Endothelial cell of umbilical vein (primary cell): ENCODE measurements around the gene CDK5.

ENCODE experiments used
- EZH2 ChIP-seq: IDR thresholded peaks from 2 replicates; pipeline ENCODE4 v1.6.1; 2012; ENCODE audit warnings: borderline replicate concordance, low read depth, mild to moderate bottlenecking, moderate library complexity, low read length, inconsistent platforms; ENCODE audit not compliant: severe bottlenecking
- JUN ChIP-seq: IDR thresholded peaks from 2 replicates; pipeline ENCODE4 v1.6.1; 2011; ENCODE audit warnings: borderline replicate concordance, low read depth; ENCODE audit not compliant: insufficient read length, insufficient read depth
- POLR2A ChIP-seq: IDR thresholded peaks from 2 replicates; pipeline ENCODE4 v1.6.1; 2012; ENCODE audit warnings: low read depth, mild to moderate bottlenecking, control low read depth, low read length
- POLR2AphosphoS5 ChIP-seq: IDR thresholded peaks from 2 replicates; pipeline ENCODE4 v1.6.1; 2012; ENCODE audit warnings: low read depth, mild to moderate bottlenecking, control low read depth, low read length, moderate library complexity; ENCODE audit not compliant: insufficient read depth
- TF ChIP-seq, protein P1 (sequence below), 2 donors: IDR thresholded peaks; 1 replicate in 1 of 2; 2 replicates in 1 of 2; pipeline ENCODE4 v1.5.1; 2011; ENCODE audit warnings: low read length in 2 of 2, mild to moderate bottlenecking in 2 of 2, moderate library complexity in 2 of 2, control low read depth in 1 of 2, inconsistent platforms in 1 of 2, low read depth in 1 of 2; ENCODE audit not compliant: insufficient read depth in 1 of 2; ENCODE audit errors: extremely low read depth in 1 of 2

DNA sequence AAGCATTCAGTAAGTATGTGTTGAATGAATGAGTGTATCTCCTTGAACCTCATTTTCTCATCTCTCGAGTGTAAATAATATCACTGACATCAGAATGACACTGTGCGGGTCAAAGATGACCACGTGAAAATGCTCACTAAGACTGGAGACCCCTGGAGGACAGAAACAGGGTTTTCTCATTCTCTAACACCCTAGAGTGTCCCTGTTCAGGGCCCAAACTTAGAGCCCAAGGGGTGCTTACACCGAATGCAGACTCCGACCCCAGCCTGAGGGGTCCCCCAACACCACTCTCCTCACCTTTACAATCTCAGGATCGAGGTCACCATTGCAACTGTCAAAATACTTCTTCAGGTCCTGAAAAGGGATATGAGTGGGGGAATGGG is 1.4 kb downstream of the CDK5 start:
- no peak for TF ChIP-seq EZH2
- TF ChIP-seq, protein P1, sequence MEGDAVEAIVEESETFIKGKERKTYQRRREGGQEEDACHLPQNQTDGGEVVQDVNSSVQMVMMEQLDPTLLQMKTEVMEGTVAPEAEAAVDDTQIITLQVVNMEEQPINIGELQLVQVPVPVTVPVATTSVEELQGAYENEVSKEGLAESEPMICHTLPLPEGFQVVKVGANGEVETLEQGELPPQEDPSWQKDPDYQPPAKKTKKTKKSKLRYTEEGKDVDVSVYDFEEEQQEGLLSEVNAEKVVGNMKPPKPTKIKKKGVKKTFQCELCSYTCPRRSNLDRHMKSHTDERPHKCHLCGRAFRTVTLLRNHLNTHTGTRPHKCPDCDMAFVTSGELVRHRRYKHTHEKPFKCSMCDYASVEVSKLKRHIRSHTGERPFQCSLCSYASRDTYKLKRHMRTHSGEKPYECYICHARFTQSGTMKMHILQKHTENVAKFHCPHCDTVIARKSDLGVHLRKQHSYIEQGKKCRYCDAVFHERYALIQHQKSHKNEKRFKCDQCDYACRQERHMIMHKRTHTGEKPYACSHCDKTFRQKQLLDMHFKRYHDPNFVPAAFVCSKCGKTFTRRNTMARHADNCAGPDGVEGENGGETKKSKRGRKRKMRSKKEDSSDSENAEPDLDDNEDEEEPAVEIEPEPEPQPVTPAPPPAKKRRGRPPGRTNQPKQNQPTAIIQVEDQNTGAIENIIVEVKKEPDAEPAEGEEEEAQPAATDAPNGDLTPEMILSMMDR (IDR thresholded peaks at IDR 0.05; ENCODE audit: extremely low read depth in 1 of 2, insufficient read depth in 1 of 2, low read depth in 1 of 2, low read length in 2 of 2): no peak
- no peak for TF ChIP-seq JUN
- TF ChIP-seq POLR2AphosphoS5: no peak
- TF ChIP-seq POLR2A: no peak
